ENCODE data around the gene AMN1. TPM values are rescaled to one million over a fixed set of nuclear protein-coding genes. Genes with fewer than 3 reads are reported as not detected.

The AMN1 gene
- total RNA-seq, 1 experiment from 2014 or later = 14.8 TPM

DNA sequence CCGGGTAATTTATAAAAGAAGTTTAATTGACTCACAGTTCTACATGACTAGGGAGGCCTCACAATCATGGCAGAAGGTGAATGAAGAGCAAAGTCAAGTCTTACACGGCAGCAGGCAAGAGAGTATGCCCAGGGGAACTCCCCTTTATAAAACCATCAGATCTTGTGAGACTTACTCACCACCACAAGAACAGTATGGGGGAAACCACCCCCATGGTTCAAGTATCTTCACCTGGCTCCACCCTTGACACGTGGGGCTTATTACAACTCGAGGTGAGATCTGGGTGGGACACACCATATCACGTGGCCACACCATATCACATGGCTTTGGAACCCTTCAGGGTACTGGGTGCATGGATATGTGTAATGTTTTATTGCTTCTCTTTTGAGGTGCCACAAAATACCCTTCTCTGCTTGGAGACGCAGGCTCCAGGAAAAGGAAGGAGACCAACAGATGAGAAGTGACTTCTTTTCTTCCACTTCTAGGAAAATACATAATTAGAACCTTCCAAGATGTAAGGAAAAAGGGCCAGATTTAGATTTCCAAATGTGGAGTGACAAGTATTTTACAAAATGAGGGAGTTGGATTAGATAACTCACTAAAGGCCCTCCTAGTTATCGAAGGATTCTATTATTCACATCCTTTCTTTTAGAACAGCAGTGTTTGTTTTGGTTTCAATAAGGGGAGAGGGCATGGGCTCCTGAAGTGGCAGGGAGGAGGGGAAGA, 102.4 kb downstream of the AMN1 start:
- no peak overlapping the region for H3K4me3 ChIP-seq
- H3K27me3 ChIP-seq (replicated peaks) = no peaks in the 10 kb centered on the region
- DNase-seq (ENCODE audit: low read depth in 1 of 2, low spot score in 2 of 2) = no peak
- H3K4me1 ChIP-seq (replicated peaks) = peaks cover 11% of the 10 kb centered on the region
- H3K36me3 ChIP-seq = no peaks in the 10 kb centered on the region
- no peak overlapping the region for H3K27ac ChIP-seq
- no peaks in the 10 kb centered on the region for H3K9me3 ChIP-seq (replicated peaks)

DNA sequence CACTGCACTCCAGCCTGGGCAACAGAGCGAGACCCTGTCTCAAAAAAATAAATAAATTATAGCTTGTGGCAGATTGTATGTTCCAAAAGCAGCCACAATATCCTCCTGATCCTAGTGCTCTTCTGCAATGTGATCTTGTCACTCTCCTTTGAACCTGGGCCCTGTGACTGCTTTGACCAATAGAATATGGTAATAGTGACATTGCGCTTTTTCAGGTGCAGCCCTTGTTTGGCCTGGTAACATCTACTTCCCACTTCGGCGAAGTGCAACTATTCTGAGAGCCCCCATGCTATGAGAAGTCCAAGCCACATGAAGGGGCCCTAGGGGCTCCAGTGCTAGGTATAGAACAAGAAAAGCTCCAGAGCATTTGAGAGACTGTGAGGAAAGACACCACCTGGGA, 106.8 kb downstream of the AMN1 start:
- Histone ChIP-seq H3K9me3 (replicated peaks) (no peaks in the 10 kb centered on the region), H3K4me3 (no peak overlapping the region), H3K36me3 (no peaks in the 10 kb centered on the region), H3K27ac (no peak overlapping the region), H3K27me3 (replicated peaks) (no peaks in the 10 kb centered on the region), H3K4me1 (replicated peaks) (no peaks in the 10 kb centered on the region)
- DNase-seq (ENCODE audit: low read depth in 1 of 2, low spot score in 2 of 2) = no peak

Other genes with a start within 250 kb of the AMN1 start
- gene DENND5B, start 137.9 kb downstream of the AMN1 start, total RNA-seq (2014; rRNA removed; shearing (Covaris generic)) = 18.3 and 22.2 TPM in 2 replicates
- gene ETFBKMT, start 69.3 kb downstream of the AMN1 start, total RNA-seq (2014; rRNA removed; shearing (Covaris generic)) = 0.53 and 1.5 TPM in 2 replicates
- 16.3 and 21.0 TPM in 2 replicates for gene RESF1, start 230.4 kb upstream of the AMN1 start, total RNA-seq (2014; rRNA removed; shearing (Covaris generic))

Measured in SJSA1 (cell line).